A549 (cell line): Measurements from ENCODE around the gene ADAM8. TPM values are rescaled to one million over a fixed set of nuclear protein-coding genes. Genes with fewer than 3 reads are reported as not detected.

Source experiments
- ATAC-seq, 2 experiments: fragments of 200-7000 bp in 1 of 2; fragments of >200 bp in 1 of 2; cut with Nextera tagmentation in 1 of 2; cut with Tn5 transposase in 1 of 2; 3 replicates each; pipeline versions ENCODE4 v1.8.0 to v1.9.1; 2018 to 2020; ENCODE audit warnings: mild to moderate bottlenecking in 1 of 2, moderate library complexity in 1 of 2
- CTCF ChIA-PET: fragments of 300-600 bp; sonication (Branson Sonifier 250); formaldehyde crosslinking; extraction: SDS; loops from one replicate; lab custom pipeline; 2021; ENCODE audit warnings: antibody characterized with exemption, inconsistent platforms; lab: Yijun Ruan, JAX
- POLR2A ChIA-PET: fragments of 350-600 bp; formaldehyde crosslinking; extraction: SDS; loops from one replicate; lab custom pipeline; 2021; ENCODE audit warnings: antibody characterized with exemption, inconsistent platforms; lab: Yijun Ruan, JAX
- DNase-seq, 2 experiments: peaks; one replicate each; pipeline versions ENCODE4 v3.0.0 to v3.0.0-alpha.2; 2011 to 2016; ENCODE audit warnings: low read depth in 1 of 2, low spot score in 1 of 2
- FAIRE-seq: peaks from 2 replicates; lab custom pipeline; 2011; peaks lifted over from hg19 to GRCh38; lab: Jason Lieb, UNC
- H3K27ac ChIP-seq, 2 experiments: fragments of >200 bp; sonication (Bioruptor Twin); formaldehyde crosslinking; 3 replicates each; pipeline ENCODE4 v1.5.1; 2016 to 2017
- H3K4me1 ChIP-seq: fragments of >200 bp; sonication (Bioruptor Twin); formaldehyde crosslinking; 3 replicates; pipeline ENCODE4 v1.6.1; 2016
- H3K4me2 ChIP-seq: fragments of >200 bp; sonication (Bioruptor Twin); formaldehyde crosslinking; 3 replicates; pipeline ENCODE4 v1.6.1; 2016
- H3K4me3 ChIP-seq: fragments of >200 bp; sonication (Bioruptor Twin); formaldehyde crosslinking; 3 replicates; pipeline ENCODE4 v1.5.1; 2016
- H3K9me3 ChIP-seq: fragments of >200 bp; sonication (Bioruptor Twin); formaldehyde crosslinking; 3 replicates; pipeline ENCODE4 v1.6.1; 2016
- ELK1 ChIP-seq: fragments of 150-350 bp; IDR thresholded peaks from 2 replicates; pipeline ENCODE4 v1.6.1; 2014; ENCODE audit warnings: low read depth, mild to moderate bottlenecking, low read length
- FOSL2 ChIP-seq, 2 experiments: fragments of 450-650 bp in 1 of 2; fragments of >200 bp in 1 of 2; sonication (Bioruptor Twin) in 1 of 2; formaldehyde crosslinking; IDR thresholded peaks; 2 replicates each; pipeline versions ENCODE4 v1.5.0 to v1.6.1; 2016 to 2020; ENCODE audit warnings: mild to moderate bottlenecking in 1 of 2, moderate library complexity in 1 of 2
- HDAC2 ChIP-seq: fragments of 200-600 bp; sonication (generic); IDR thresholded peaks from 2 replicates; pipeline ENCODE4 v1.6.1; 2016
- HES2 ChIP-seq: fragments of >200 bp; sonication (Bioruptor Twin); formaldehyde crosslinking; IDR thresholded peaks from 2 replicates; pipeline ENCODE4 v1.6.1; 2016
- HEYL ChIP-seq: fragments of 250-450 bp; sonication (Bioruptor Pico); IDR thresholded peaks from 2 replicates; pipeline ENCODE4 v1.8.0; 2021; ENCODE audit warnings: mild to moderate bottlenecking, moderate library complexity
- HMGXB4 ChIP-seq: fragments of 250-450 bp; sonication (Bioruptor Pico); IDR thresholded peaks from 2 replicates; pipeline ENCODE4 v1.5.0; 2021; ENCODE audit warnings: mild to moderate bottlenecking, moderate library complexity, borderline replicate concordance
- HOXA7 ChIP-seq: fragments of 250-450 bp; sonication (Bioruptor Pico); IDR thresholded peaks from 2 replicates; pipeline ENCODE4 v1.5.0; 2020; ENCODE audit warnings: mild to moderate bottlenecking, moderate library complexity
- MAFK ChIP-seq: fragments of 450-650 bp; IDR thresholded peaks from 2 replicates; pipeline ENCODE4 v1.6.1; 2014; ENCODE audit not compliant: partially characterized antibody
- MYC ChIP-seq: IDR thresholded peaks from 2 replicates; pipeline ENCODE4 v1.6.1; 2012; ENCODE audit warnings: mild to moderate bottlenecking, inconsistent platforms, low read length, improper control_type of control experiment, borderline replicate concordance
- NFE2L2 ChIP-seq: fragments of 150-350 bp; conservative IDR thresholded peaks from 2 replicates; pipeline ENCODE4 v1.6.1; 2014; ENCODE audit warnings: low read length
- NPAS2 ChIP-seq: fragments of 250-450 bp; sonication (Bioruptor Pico); IDR thresholded peaks from 2 replicates; pipeline ENCODE4 v1.8.0; 2022; ENCODE audit warnings: mild to moderate bottlenecking, moderate library complexity, borderline replicate concordance
- NR3C1 ChIP-seq: fragments of >200 bp; sonication (Bioruptor Twin); formaldehyde crosslinking; IDR thresholded peaks from 3 replicates; pipeline ENCODE4 v1.6.1; 2017
- POLR2A ChIP-seq: IDR thresholded peaks from 2 replicates; pipeline ENCODE4 v1.6.1; 2012; ENCODE audit warnings: mild to moderate bottlenecking, low read length
- WGBS: methylation state at CpG from one replicate; pipeline ENCODE4 v1.1.6; 2017; ENCODE audit errors: missing lambda C conversion rate; 5-methylcytosine and 5-hydroxymethylcytosine counted together
- polyA plus RNA-seq, 4 experiments: library from polyadenylated mRNA; depleted of rRNA in 3 of 4; stranded (reverse); fragments of >200 nt; fragmentation: RNase III in 1 of 4; extraction: RNeasy Plus Mini Kit Qiagen cat#74134 plus additional on column Dnase treatment in 1 of 4; gene quantifications; 2 replicates in 3 of 4; 3 replicates in 1 of 4; pipeline ENCODE4 v1.2.3, GENCODE V29; 2011 to 2017
- TF ChIP-seq, protein P1 (sequence below): fragments of 450-650 bp; IDR thresholded peaks from 2 replicates; pipeline ENCODE4 v1.6.1; 2014; ENCODE audit warnings: antibody characterized with exemption
- TF ChIP-seq, protein P2 (sequence below): fragments of 250-450 bp; sonication (Bioruptor Pico); IDR thresholded peaks from 2 replicates; pipeline ENCODE4 v1.5.0; 2020; ENCODE audit warnings: low read depth, mild to moderate bottlenecking, moderate library complexity

Gene ADAM8
- polyA plus RNA-seq, 2 of the 4 experiments (the other 2 are of a cell fraction), result 1.4 to 4.1 TPM

GRCh38 chr10:133212853-133213494 is 63.7 kb downstream of the ADAM8 start:
- Histone ChIP-seq H3K27ac (no peak overlapping the region), H3K4me1 (no peaks in the 10 kb centered on the region), H3K9me3 (no peaks in the 10 kb centered on the region), H3K4me3 (no peak overlapping the region), H3K4me2 (no peak overlapping the region)
- ATAC-seq (peak in 1 of 2 experiments; percentile 8; a peak in 1 of 6 replicates), FAIRE-seq (no peak), DNase-seq (no peak)
- WGBS, result 63% methylated on average over 11 of the region's 20 CpGs
- CTCF ChIA-PET, result no interaction called here
- POLR2A ChIA-PET, result no interaction called here
- TF ChIP-seq HMGXB4 (CRISPR knock-in tag), result no peak
- TF ChIP-seq NR3C1, result no peak
- no peak for TF ChIP-seq MYC
- no peak for TF ChIP-seq ELK1
- TF ChIP-seq HDAC2, result no peak
- TF ChIP-seq POLR2A, result no peak
- TF ChIP-seq, protein P1, sequence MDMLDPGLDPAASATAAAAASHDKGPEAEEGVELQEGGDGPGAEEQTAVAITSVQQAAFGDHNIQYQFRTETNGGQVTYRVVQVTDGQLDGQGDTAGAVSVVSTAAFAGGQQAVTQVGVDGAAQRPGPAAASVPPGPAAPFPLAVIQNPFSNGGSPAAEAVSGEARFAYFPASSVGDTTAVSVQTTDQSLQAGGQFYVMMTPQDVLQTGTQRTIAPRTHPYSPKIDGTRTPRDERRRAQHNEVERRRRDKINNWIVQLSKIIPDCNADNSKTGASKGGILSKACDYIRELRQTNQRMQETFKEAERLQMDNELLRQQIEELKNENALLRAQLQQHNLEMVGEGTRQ, result no peak
- TF ChIP-seq MAFK, result no peak
- TF ChIP-seq HOXA7 (CRISPR knock-in tag), result no peak
- TF ChIP-seq NFE2L2, result no peak
- TF ChIP-seq HEYL, result no peak
- TF ChIP-seq, protein P2, sequence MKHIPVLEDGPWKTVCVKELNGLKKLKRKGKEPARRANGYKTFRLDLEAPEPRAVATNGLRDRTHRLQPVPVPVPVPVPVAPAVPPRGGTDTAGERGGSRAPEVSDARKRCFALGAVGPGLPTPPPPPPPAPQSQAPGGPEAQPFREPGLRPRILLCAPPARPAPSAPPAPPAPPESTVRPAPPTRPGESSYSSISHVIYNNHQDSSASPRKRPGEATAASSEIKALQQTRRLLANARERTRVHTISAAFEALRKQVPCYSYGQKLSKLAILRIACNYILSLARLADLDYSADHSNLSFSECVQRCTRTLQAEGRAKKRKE (CRISPR knock-in tag), result no peak
- no peak for TF ChIP-seq FOSL2 (IDR thresholded peaks at IDR 0.05)
- TF ChIP-seq FOSL2 (CRISPR knock-in tag; IDR thresholded peaks at IDR 0.05), result no peak
- TF ChIP-seq HES2, result no peak
- TF ChIP-seq NPAS2, result no peak

Other genes starting within 250 kb of the ADAM8 start
- not detected in 2 replicates for gene ADGRA1, start 188.9 kb downstream of the ADAM8 start, polyA plus RNA-seq (2011; rRNA removed)
- gene ADGRA1, start 188.9 kb downstream of the ADAM8 start, polyA plus RNA-seq (2017; fragmentation: RNase III; extraction: RNeasy Plus Mini Kit Qiagen cat#74134 plus additional on column Dnase treatment), result 0.03 TPM in 1 of 3 replicates, not detected in the others
- 0.63 and 0.65 TPM in 2 replicates for gene KNDC1, start 116.6 kb downstream of the ADAM8 start, polyA plus RNA-seq (2011; rRNA removed)
- gene KNDC1, start 116.6 kb downstream of the ADAM8 start, polyA plus RNA-seq (2017; fragmentation: RNase III; extraction: RNeasy Plus Mini Kit Qiagen cat#74134 plus additional on column Dnase treatment), result 0.49 to 0.73 TPM (median 0.56 TPM) in 3 replicates
- gene UTF1, start 46.7 kb downstream of the ADAM8 start, polyA plus RNA-seq (2011; rRNA removed), result not detected in 2 replicates
- gene UTF1, start 46.7 kb downstream of the ADAM8 start, polyA plus RNA-seq (2017; fragmentation: RNase III; extraction: RNeasy Plus Mini Kit Qiagen cat#74134 plus additional on column Dnase treatment), result not detected in 3 replicates
- gene VENTX, start 39.0 kb downstream of the ADAM8 start, polyA plus RNA-seq (2011; rRNA removed), result not detected in 2 replicates
- gene VENTX, start 39.0 kb downstream of the ADAM8 start, polyA plus RNA-seq (2017; fragmentation: RNase III; extraction: RNeasy Plus Mini Kit Qiagen cat#74134 plus additional on column Dnase treatment), result not detected in 3 replicates
- gene TUBGCP2, start 32.0 kb upstream of the ADAM8 start, polyA plus RNA-seq (2011; rRNA removed), result 44.5 and 44.9 TPM in 2 replicates
- gene TUBGCP2, start 32.0 kb upstream of the ADAM8 start, polyA plus RNA-seq (2017; fragmentation: RNase III; extraction: RNeasy Plus Mini Kit Qiagen cat#74134 plus additional on column Dnase treatment), result 32.5 to 35.0 TPM (median 33.6 TPM) in 3 replicates
- gene ZNF511, start 32.0 kb upstream of the ADAM8 start, polyA plus RNA-seq (2011; rRNA removed), result 39.4 and 40.2 TPM in 2 replicates
- 41.1 to 43.6 TPM (median 41.7 TPM) in 3 replicates for gene ZNF511, start 32.0 kb upstream of the ADAM8 start, polyA plus RNA-seq (2017; fragmentation: RNase III; extraction: RNeasy Plus Mini Kit Qiagen cat#74134 plus additional on column Dnase treatment)
- gene CALY, start 60.0 kb upstream of the ADAM8 start, polyA plus RNA-seq (2011; rRNA removed), result 0.28 and 0.30 TPM in 2 replicates
- 0.63 to 0.89 TPM (median 0.73 TPM) in 3 replicates for gene CALY, start 60.0 kb upstream of the ADAM8 start, polyA plus RNA-seq (2017; fragmentation: RNase III; extraction: RNeasy Plus Mini Kit Qiagen cat#74134 plus additional on column Dnase treatment)
- gene PRAP1, start 70.5 kb upstream of the ADAM8 start, polyA plus RNA-seq (2011; rRNA removed), result 0.13 TPM in 1 of 2 replicates, not detected in the other
- gene PRAP1, start 70.5 kb upstream of the ADAM8 start, polyA plus RNA-seq (2017; fragmentation: RNase III; extraction: RNeasy Plus Mini Kit Qiagen cat#74134 plus additional on column Dnase treatment), result not detected in 3 replicates
- gene FUOM, start 81.2 kb upstream of the ADAM8 start, polyA plus RNA-seq (2011; rRNA removed), result 7.6 and 8.1 TPM in 2 replicates
- 6.5 to 8.7 TPM (median 6.8 TPM) in 3 replicates for gene FUOM, start 81.2 kb upstream of the ADAM8 start, polyA plus RNA-seq (2017; fragmentation: RNase III; extraction: RNeasy Plus Mini Kit Qiagen cat#74134 plus additional on column Dnase treatment)
- 54.6 and 66.7 TPM in 2 replicates for gene ECHS1, start 96.5 kb upstream of the ADAM8 start, polyA plus RNA-seq (2011; rRNA removed)
- 132 to 138 TPM (median 133 TPM) in 3 replicates for gene ECHS1, start 96.5 kb upstream of the ADAM8 start, polyA plus RNA-seq (2017; fragmentation: RNase III; extraction: RNeasy Plus Mini Kit Qiagen cat#74134 plus additional on column Dnase treatment)
- gene PAOX, start 102.4 kb upstream of the ADAM8 start, polyA plus RNA-seq (2011; rRNA removed), result 1.6 and 1.8 TPM in 2 replicates
- 1.8 to 2.8 TPM (median 2.3 TPM) in 3 replicates for gene PAOX, start 102.4 kb upstream of the ADAM8 start, polyA plus RNA-seq (2017; fragmentation: RNase III; extraction: RNeasy Plus Mini Kit Qiagen cat#74134 plus additional on column Dnase treatment)
- 65.6 and 67.2 TPM in 2 replicates for gene MTG1, start 117.3 kb upstream of the ADAM8 start, polyA plus RNA-seq (2011; rRNA removed)
- 57.1 to 62.2 TPM (median 60.3 TPM) in 3 replicates for gene MTG1, start 117.3 kb upstream of the ADAM8 start, polyA plus RNA-seq (2017; fragmentation: RNase III; extraction: RNeasy Plus Mini Kit Qiagen cat#74134 plus additional on column Dnase treatment)
- 0.06 and 0.08 TPM in 2 replicates for gene SPRN, start 147.8 kb upstream of the ADAM8 start, polyA plus RNA-seq (2011; rRNA removed)
- gene SPRN, start 147.8 kb upstream of the ADAM8 start, polyA plus RNA-seq (2017; fragmentation: RNase III; extraction: RNeasy Plus Mini Kit Qiagen cat#74134 plus additional on column Dnase treatment), result 0.15 to 0.18 TPM (median 0.16 TPM) in 3 replicates
- 0.45 and 0.96 TPM in 2 replicates for gene SCART1, start 177.1 kb upstream of the ADAM8 start, polyA plus RNA-seq (2011; rRNA removed)
- gene SCART1, start 177.1 kb upstream of the ADAM8 start, polyA plus RNA-seq (2017; fragmentation: RNase III; extraction: RNeasy Plus Mini Kit Qiagen cat#74134 plus additional on column Dnase treatment), result 0.32 to 0.42 TPM (median 0.37 TPM) in 3 replicates